Lower lobe of right lung (tissue), 2 donors: ENCODE measurements around the gene TGFB1. TPM values are rescaled to one million over a fixed set of nuclear protein-coding genes. Genes with fewer than 3 reads are reported as not detected.

Experiments used
- ATAC-seq, 2 donors: fragments of 200-7000 bp; cut with Tn5 transposase; one replicate each; pipeline ENCODE4 v1.9.1; 2020 to 2022; ENCODE audit warnings: mild to moderate bottlenecking in 2 of 2, moderate library complexity in 2 of 2
- DNase-seq: peaks from one replicate; pipeline ENCODE4 v3.0.0-alpha.2; 2020
- H3K27ac ChIP-seq: fragments of 200-600 bp; one replicate; pipeline ENCODE4 v1.8.0; 2022
- H3K27me3 ChIP-seq: fragments of 200-600 bp; one replicate; pipeline ENCODE4 v1.8.0; 2022; ENCODE audit warnings: low read depth
- H3K36me3 ChIP-seq: fragments of 200-600 bp; one replicate; pipeline ENCODE4 v1.8.0; 2022; ENCODE audit warnings: mild to moderate bottlenecking
- H3K4me1 ChIP-seq: fragments of 200-600 bp; one replicate; pipeline ENCODE4 v1.8.0; 2022
- H3K4me3 ChIP-seq: fragments of 200-600 bp; one replicate; pipeline ENCODE4 v1.8.0; 2022; ENCODE audit warnings: mild to moderate bottlenecking
- H3K9me3 ChIP-seq: fragments of 200-600 bp; one replicate; pipeline ENCODE4 v1.8.0; 2022
- intact Hi-C: fragments of 100-400 bp; cut with DNase I; formaldehyde crosslinking; loops from one replicate; pipeline ENCODE4 v1.11.0; 2022
- total RNA-seq: library from RNA; stranded (reverse); fragmentation: NEBNext Ultra II Directional; extraction: Animal tissue kit (Norgen Biotek cat#: 25700); gene quantifications from one replicate; pipeline ENCODE4 v1.2.1, GENCODE V29; 2021
- TF ChIP-seq, protein P1 (sequence below): fragments of 200-600 bp; IDR thresholded peaks from one replicate; pipeline ENCODE4 v1.8.0; 2022; ENCODE audit warnings: antibody characterized with exemption, mild to moderate bottlenecking
- donor health status: DM: no; HTN: yes; CAD: no; lungs with severe emphysema.

Gene TGFB1
- total RNA-seq, 1 donor from 2014 or later, result 114 TPM

DNA sequence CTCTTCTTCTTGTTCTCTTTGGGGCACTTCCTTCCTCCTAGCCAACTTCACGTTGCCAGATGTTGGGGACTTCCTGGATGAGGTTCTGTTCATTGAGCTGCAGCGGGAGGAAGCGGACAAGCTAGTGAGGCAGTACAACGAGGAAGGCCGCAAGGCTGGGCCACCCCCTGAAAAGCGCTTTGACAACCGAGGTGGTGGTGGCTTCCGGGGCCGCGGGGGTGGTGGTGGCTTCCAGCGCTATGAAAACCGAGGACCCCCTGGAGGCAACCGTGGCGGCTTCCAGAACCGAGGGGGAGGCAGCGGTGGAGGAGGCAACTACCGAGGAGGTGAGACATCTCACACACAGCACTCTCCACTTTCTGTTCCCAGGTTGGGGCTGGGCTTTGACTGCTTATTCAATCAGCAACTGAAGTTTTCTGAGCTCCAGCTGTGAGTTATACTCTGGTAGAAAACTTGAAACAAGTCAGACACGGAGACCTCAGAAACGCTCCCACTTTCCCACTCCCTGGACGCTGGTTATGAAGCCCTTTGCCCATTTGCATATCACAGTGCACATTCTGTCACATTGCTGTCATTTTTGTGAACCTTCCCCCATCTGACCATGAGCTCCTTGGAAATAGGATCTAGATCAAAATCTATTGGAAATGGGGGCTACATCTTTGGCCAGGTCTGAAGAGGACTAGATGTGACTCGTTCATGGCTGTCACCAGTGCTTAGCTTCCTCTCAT lies 50.9 kb downstream of the TGFB1 start:
- DNase-seq (no peak), ATAC-seq (no peak)
- H3K36me3 ChIP-seq, result peaks cover 95% of the 10 kb centered on the region
- H3K4me3 ChIP-seq, result peak overlapping the region; percentile 13
- H3K9me3 ChIP-seq, result no peaks in the 10 kb centered on the region
- intact Hi-C loops, result no loop called here
- H3K27me3 ChIP-seq, result no peaks in the 10 kb centered on the region
- H3K4me1 ChIP-seq, result peaks cover 43% of the 10 kb centered on the region
- peak overlapping the region; percentile 31 for H3K27ac ChIP-seq
- TF ChIP-seq, protein P1, sequence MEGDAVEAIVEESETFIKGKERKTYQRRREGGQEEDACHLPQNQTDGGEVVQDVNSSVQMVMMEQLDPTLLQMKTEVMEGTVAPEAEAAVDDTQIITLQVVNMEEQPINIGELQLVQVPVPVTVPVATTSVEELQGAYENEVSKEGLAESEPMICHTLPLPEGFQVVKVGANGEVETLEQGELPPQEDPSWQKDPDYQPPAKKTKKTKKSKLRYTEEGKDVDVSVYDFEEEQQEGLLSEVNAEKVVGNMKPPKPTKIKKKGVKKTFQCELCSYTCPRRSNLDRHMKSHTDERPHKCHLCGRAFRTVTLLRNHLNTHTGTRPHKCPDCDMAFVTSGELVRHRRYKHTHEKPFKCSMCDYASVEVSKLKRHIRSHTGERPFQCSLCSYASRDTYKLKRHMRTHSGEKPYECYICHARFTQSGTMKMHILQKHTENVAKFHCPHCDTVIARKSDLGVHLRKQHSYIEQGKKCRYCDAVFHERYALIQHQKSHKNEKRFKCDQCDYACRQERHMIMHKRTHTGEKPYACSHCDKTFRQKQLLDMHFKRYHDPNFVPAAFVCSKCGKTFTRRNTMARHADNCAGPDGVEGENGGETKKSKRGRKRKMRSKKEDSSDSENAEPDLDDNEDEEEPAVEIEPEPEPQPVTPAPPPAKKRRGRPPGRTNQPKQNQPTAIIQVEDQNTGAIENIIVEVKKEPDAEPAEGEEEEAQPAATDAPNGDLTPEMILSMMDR, result no peak

DNA sequence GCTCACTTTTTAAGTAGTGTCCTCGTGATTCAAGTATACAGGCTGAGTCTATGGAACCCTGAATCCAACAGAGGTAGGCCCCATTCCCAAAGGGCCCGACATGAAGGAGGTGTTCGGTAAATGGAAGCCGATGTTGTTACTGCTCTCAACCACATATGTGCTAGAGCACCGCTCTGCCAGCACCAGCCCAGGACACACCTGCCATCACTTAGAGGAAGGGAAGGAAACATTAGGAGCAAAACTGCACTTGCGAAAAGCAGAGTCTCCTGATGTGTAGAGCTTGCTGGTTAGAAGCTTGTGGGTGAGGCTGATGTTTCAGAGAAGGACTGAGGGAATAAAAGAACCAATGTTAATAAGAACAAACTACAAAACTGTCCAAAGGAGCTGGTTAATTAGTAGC lies 53.2 kb downstream of the TGFB1 start:
- Histone ChIP-seq H3K36me3 (peaks cover 97% of the 10 kb centered on the region), H3K27ac (peak overlapping the region; percentile 86), H3K9me3 (no peaks in the 10 kb centered on the region), H3K27me3 (no peaks in the 10 kb centered on the region), H3K4me3 (no peak overlapping the region), H3K4me1 (peaks cover 51% of the 10 kb centered on the region)
- ATAC-seq (no peak), DNase-seq (no peak)
- intact Hi-C loops, result no loop called here
- TF ChIP-seq, protein P1, result no peak

DNA sequence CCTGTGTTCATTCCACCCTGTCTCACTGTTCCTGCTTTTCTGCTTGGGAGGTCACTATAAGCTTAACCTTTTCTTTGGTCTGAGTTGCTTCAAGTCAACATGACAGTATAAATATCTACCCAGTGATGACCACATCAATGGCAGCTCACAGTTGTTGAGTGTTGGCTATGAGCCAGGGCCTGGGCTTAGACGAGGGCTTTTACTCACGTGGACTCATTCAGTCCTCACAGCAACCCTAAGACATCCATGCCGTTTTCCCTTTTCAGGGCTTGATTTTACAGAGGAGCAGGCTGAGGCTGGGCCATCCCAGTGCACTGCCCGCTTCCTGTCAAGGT lies 54.0 kb downstream of the TGFB1 start:
- Histone ChIP-seq H3K27me3 (no peaks in the 10 kb centered on the region), H3K9me3 (no peaks in the 10 kb centered on the region), H3K27ac (peak overlapping the region; percentile 86), H3K36me3 (peaks cover 97% of the 10 kb centered on the region), H3K4me1 (peaks cover 58% of the 10 kb centered on the region), H3K4me3 (no peak overlapping the region)
- ATAC-seq, result peak; percentile 15 to 25
- peak; percentile 71 for DNase-seq
- intact Hi-C loops, result no loop called here
- TF ChIP-seq, protein P1, result no peak

DNA sequence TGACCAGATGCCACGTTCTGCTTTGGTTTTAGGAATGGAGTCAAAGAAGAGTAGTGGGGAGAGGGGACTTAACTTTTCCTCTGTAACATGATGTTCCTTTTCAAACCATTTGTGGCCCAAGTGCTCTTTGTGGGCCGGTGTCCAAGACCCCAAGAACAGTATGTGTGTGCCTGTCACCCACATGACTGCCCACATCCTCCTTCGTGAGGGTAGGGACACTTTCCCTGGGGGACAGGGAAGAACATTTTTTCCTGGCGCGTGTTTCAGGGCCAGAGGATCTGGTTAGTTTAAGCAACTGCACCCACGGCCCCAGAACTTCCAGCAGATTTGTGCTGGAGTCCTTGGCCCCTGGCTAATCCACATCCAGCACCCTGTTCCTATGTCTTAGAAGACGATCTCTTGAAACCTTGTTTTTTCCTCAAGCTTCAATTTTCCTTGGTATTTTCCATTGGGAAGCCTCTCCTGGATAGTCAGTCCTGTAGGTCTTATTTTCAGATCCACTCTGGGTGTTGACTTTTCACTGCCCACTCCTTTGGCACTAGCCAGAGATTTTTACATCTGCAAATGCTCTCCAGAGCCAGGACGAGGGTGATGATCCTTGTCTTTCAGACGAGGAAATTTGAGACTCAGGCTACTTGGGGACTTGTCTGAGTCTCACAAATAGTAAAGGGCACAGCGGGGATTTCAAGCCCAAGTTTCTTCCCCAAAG lies 54.5 kb downstream of the TGFB1 start:
- peaks cover 60% of the 10 kb centered on the region for H3K4me1 ChIP-seq
- peak; percentile 66 for DNase-seq
- TF ChIP-seq, protein P1, result no peak
- ATAC-seq, result peak; percentile 18 to 29
- peak overlapping the region; percentile 86 for H3K27ac ChIP-seq
- intact Hi-C loops, result no loop called here
- no peaks in the 10 kb centered on the region for H3K9me3 ChIP-seq
- H3K36me3 ChIP-seq, result peaks cover 97% of the 10 kb centered on the region
- H3K27me3 ChIP-seq, result no peaks in the 10 kb centered on the region
- no peak overlapping the region for H3K4me3 ChIP-seq

DNA sequence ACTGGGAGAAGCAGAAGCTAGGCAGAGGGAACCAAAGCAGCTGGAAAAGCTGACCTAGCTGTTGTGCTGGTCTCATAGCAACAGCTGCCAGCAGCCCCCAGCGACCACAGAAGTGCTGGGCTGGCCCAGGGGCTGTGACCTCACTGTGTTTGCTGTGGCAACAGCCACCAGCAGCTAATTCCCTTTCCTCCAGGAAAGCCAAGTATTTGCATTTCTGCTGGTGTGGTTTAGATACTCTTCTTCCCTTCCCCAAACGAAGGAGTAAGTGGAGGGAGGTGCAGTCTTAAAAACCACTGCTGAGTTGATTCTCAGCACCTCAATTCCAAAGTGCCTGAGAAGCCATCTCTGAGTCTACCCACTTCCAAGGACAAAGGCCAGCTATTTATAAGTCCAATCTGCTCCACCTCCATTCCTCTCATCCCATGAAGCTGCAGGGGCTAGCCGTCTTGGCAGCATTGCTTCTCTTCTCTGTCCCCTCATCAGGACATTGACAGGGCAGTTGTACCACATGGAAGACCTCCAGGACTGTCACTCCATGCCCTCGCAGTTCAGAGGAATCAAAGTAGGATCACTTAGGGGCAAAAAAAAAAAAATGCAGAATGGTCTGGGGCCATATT lies 55.3 kb downstream of the TGFB1 start:
- ATAC-seq (peak; percentile 88 to 91), DNase-seq (peak; percentile 91)
- Histone ChIP-seq H3K36me3 (peaks cover 97% of the 10 kb centered on the region), H3K27me3 (no peaks in the 10 kb centered on the region), H3K27ac (peak overlapping the region; percentile 86), H3K4me1 (peaks cover 60% of the 10 kb centered on the region), H3K9me3 (no peaks in the 10 kb centered on the region), H3K4me3 (no peak overlapping the region)
- TF ChIP-seq, protein P1, result no peak
- intact Hi-C loops, result no loop called here
